GM06990 (cell line): Measurements from ENCODE around the gene CLVS2.

Experiments used
- DNase-seq: peaks from one replicate; pipeline ENCODE4 v3.0.0-alpha.2; 2011; ENCODE audit not compliant: insufficient read length; ENCODE audit errors: extremely low read depth
- H3K27me3 ChIP-seq: replicated peaks from 2 replicates; pipeline ENCODE4 v1.6.0; 2011; ENCODE audit warnings: low read length; ENCODE audit not compliant: control insufficient read depth, insufficient read depth
- H3K36me3 ChIP-seq: 2 replicates; pipeline ENCODE4 v1.5.1; 2011; ENCODE audit warnings: low read length; ENCODE audit not compliant: control insufficient read depth, insufficient read depth
- H3K4me3 ChIP-seq: replicated peaks from 2 replicates; pipeline ENCODE4 v1.5.1; 2011; ENCODE audit warnings: low read depth, mild to moderate bottlenecking, control low read depth, low read length
- TF ChIP-seq, protein P1 (sequence below): IDR thresholded peaks from 2 replicates; pipeline ENCODE4 v1.5.1; 2011; ENCODE audit warnings: low read length, control low read depth, mild to moderate bottlenecking, inconsistent platforms; ENCODE audit not compliant: insufficient read depth, poor library complexity, severe bottlenecking

CLVS2 gene

DNA sequence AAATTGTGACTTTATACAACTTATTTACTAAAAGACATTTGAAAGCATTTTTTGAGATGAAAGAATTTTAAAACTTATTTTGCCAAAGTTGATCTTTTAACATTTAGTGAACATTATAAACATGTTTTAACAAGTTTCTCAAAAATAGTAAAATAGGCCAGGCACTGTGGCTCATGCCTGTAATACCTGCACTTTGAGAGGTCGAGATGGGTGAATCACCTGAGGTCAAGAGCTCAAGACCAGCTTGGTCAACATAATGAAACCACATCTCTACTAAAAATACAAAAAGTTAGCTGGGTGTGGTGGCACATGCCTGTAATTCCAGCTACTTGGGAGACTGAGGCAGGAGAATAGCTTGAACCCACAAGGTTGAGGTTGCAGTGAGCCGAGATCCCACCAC is 78.6 kb downstream of the CLVS2 start:
- Histone ChIP-seq H3K27me3 (no peaks in the 10 kb centered on the region), H3K4me3 (no peak overlapping the region), H3K36me3 (no peaks in the 10 kb centered on the region)
- TF ChIP-seq, protein P1, sequence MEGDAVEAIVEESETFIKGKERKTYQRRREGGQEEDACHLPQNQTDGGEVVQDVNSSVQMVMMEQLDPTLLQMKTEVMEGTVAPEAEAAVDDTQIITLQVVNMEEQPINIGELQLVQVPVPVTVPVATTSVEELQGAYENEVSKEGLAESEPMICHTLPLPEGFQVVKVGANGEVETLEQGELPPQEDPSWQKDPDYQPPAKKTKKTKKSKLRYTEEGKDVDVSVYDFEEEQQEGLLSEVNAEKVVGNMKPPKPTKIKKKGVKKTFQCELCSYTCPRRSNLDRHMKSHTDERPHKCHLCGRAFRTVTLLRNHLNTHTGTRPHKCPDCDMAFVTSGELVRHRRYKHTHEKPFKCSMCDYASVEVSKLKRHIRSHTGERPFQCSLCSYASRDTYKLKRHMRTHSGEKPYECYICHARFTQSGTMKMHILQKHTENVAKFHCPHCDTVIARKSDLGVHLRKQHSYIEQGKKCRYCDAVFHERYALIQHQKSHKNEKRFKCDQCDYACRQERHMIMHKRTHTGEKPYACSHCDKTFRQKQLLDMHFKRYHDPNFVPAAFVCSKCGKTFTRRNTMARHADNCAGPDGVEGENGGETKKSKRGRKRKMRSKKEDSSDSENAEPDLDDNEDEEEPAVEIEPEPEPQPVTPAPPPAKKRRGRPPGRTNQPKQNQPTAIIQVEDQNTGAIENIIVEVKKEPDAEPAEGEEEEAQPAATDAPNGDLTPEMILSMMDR: no peak
- DNase-seq: no peak

DNA sequence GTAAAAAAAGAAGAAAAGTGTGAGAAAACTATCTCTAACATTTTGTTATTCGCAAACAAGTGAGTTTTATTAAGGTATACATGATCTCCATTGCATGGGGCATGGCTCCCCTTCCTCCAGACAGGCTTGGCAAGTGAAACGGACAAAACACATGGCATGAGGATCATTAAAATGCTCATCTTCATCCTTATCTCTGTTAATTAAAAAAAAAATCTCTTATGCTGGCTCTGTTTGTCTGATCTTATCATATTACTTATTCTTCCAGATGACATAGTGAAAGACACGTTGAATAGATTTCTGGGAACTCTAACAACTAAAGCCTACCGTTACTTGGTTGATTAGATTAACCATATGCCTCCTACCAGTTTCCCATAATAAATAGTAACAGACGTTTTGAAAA is 89.4 kb downstream of the CLVS2 start:
- TF ChIP-seq, protein P1: no peak
- Histone ChIP-seq H3K4me3 (no peak overlapping the region), H3K36me3 (no peaks in the 10 kb centered on the region), H3K27me3 (no peaks in the 10 kb centered on the region)
- no peak for DNase-seq

DNA sequence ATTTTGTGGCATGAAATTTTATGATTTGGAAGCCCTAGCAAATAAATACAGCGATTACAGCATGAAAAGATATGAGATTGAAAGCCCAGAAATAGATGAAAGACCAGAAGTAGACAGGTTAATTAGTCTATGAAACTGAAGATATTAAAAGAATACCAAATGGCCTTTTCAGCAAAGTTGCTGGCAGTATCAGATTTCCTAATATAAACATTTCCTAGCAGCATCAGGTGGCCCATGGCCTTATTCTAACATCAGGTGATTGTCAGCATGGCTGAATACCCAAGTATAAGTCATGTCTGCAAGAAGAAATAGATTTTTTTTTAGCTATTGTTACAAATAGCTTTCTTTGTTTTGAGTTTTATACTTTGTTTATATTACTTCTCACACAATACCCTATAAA is 93.2 kb downstream of the CLVS2 start:
- H3K27me3 ChIP-seq: no peaks in the 10 kb centered on the region
- no peak for DNase-seq

DNA sequence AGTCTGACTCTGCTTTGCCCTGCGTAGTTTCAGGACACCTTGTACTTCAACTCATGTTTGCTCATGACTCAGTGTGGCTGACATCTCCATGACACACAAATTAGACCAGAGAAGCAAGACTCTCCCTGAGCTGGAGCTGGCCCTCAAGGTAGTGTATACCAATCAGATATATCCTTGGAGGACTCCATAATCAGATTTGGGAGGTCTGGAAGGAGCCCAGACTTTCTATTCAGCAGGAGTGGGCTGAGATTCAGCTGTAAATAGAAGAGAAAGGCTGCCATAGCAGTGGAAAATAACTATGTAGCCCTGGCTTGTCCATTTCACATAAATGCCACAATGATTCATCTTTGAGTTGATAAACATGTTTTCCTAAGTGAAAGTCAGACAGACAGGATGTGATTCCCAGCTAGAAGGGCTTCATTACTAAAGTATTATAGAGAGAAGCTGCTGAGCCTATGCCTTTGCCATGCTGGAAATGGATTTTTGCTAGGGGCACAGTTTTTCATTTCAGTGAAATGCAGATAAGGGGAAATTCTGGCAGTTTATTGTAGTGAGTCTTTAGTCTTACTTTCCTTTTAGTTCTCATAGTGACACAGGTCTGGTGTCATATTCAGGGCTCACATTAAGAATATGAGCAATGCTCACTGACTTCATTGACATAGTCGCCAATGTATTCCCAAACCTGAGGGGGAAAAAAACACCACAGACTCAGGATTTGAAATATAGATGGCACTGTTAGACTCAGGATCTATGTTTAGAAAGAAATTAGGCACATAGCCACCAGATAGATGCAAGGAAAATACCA is 95.3 kb downstream of the CLVS2 start:
- TF ChIP-seq, protein P1: no peak
- Histone ChIP-seq H3K27me3 (no peaks in the 10 kb centered on the region), H3K36me3 (no peaks in the 10 kb centered on the region), H3K4me3 (no peak overlapping the region)
- no peak for DNase-seq

More for the DNA sequence above, 93.2 kb downstream of the CLVS2 start:
- H3K4me3 ChIP-seq: no peak overlapping the region
- no peaks in the 10 kb centered on the region for H3K36me3 ChIP-seq
- TF ChIP-seq, protein P1: no peak

DNA sequence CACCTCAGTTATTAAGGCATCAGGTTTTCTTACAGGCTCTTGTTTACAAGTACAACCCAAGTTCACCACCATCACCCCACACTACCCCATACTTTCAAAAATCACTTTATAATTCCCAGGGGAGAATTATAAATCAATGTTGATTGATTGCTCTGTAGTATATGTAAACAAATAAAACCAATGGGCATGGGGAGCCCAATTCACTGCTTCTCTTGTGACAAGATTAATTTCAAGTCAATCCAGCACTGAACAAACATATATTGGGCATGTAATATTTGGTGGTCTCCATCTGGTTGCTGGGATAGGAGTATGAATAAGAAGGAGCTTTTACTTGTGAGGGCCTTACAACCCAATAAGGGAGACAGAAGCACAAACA is 95.8 kb downstream of the CLVS2 start:
- Histone ChIP-seq H3K36me3 (no peaks in the 10 kb centered on the region), H3K4me3 (no peak overlapping the region), H3K27me3 (no peaks in the 10 kb centered on the region)
- DNase-seq: no peak
- TF ChIP-seq, protein P1: no peak
